Measurements from ENCODE around the gene COL28A1.
"Not testable (repeated sequence)": the region's sequence is repeated elsewhere in the genome, so short reads cannot be mapped to it uniquely, and the experiment has no call there.

The COL28A1 gene

DNA sequence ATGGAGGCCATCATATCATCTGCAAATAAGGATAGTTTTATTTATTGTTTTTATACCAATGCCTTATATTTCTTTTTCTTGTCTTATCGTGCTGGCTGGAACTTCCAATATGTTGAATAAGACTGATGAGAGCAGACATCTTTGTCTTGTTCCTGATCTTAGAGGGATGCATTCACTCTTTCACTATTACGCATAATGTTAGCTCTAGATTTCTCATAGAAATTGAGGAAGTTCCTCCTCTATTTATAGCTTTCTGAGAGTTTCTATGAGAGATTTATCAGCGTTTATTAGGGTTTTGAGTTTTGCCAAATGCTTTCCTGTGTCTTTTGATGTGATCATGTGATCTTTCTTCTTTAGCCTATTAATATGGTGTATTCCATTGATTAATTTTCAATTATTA lies 49.3 kb downstream of the COL28A1 start:
- Histone ChIP-seq H3K4me3 (ENCODE audit: low read length) (no peak overlapping the region), H3K4me2 (ENCODE audit: low read length) (no peak overlapping the region), H3K4me1 (ENCODE audit: control insufficient read depth, insufficient read depth, low read length) (peaks cover 24% of the 10 kb centered on the region)

DNA sequence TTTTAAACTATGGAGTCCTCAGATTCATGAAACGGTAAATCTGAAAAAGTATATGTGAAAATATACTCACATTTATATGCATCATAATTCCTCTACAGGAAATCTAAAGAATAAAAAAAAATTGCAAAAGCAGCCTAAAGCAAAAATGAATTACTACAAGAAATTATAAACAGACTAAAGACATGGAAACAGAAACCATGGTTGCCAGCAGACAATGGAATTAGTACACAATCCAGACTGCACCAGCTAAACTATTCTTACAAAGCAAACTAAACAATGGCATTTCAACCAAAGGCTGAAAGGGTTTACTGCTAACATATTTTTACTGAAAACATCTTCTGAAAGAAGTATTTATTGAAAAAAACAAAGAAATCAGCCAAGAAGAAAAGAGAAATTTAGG lies 51.6 kb downstream of the COL28A1 start:
- no peak overlapping the region for H3K9ac ChIP-seq (ENCODE audit: low read depth, low read length)
- H3K9me3 ChIP-seq (replicated peaks; ENCODE audit: low read length), result peaks cover 4% of the 10 kb centered on the region
- H3K36me3 ChIP-seq (ENCODE audit: insufficient read depth, low read length), result no peaks in the 10 kb centered on the region
- no peak overlapping the region for H3K4me3 ChIP-seq (ENCODE audit: low read length)
- H3K27me3 ChIP-seq (ENCODE audit: control insufficient read depth, insufficient read depth, low read length), result no peaks in the 10 kb centered on the region
- H3K4me2 ChIP-seq (ENCODE audit: low read length), result no peak overlapping the region
- H3K4me1 ChIP-seq (ENCODE audit: control insufficient read depth, insufficient read depth, low read length), result peaks cover under 1% of the 10 kb centered on the region

More for the DNA sequence above, 49.3 kb downstream of the COL28A1 start:
- no peaks in the 10 kb centered on the region for H3K27me3 ChIP-seq (ENCODE audit: control insufficient read depth, insufficient read depth, low read length)
- H3K36me3 ChIP-seq (ENCODE audit: insufficient read depth, low read length), result no peaks in the 10 kb centered on the region
- peaks cover 4% of the 10 kb centered on the region for H3K9me3 ChIP-seq (replicated peaks; ENCODE audit: low read length)
- no peak overlapping the region for H3K9ac ChIP-seq (ENCODE audit: low read depth, low read length)

DNA sequence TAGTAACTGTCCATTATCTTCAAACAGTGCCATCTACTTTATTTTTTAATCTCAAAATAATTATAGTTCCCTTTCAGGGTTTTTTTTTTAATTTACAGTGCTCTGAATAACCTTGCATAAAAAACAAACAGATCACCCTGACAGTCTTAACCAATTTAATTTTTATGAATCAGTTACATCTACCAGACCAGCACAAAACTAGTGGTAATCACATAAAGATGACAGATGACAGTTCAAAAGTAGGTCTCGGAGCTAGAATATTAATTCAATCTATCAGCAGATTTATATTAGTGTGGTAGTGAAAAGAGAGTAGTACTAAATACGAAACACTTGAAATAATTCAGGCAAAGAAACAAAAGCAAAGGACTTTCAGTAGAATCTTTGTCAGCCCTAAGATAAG lies 53.9 kb downstream of the COL28A1 start:
- no peaks in the 10 kb centered on the region for H3K36me3 ChIP-seq (ENCODE audit: insufficient read depth, low read length)
- no peak overlapping the region for H3K9ac ChIP-seq (ENCODE audit: low read depth, low read length)
- H3K27me3 ChIP-seq (ENCODE audit: control insufficient read depth, insufficient read depth, low read length), result no peaks in the 10 kb centered on the region
- H3K4me3 ChIP-seq (ENCODE audit: low read length), result no peak overlapping the region
- H3K4me2 ChIP-seq (ENCODE audit: low read length), result no peak overlapping the region
- peaks cover 4% of the 10 kb centered on the region for H3K9me3 ChIP-seq (replicated peaks; ENCODE audit: low read length)
- H3K4me1 ChIP-seq (ENCODE audit: control insufficient read depth, insufficient read depth, low read length), result no peaks in the 10 kb centered on the region

DNA sequence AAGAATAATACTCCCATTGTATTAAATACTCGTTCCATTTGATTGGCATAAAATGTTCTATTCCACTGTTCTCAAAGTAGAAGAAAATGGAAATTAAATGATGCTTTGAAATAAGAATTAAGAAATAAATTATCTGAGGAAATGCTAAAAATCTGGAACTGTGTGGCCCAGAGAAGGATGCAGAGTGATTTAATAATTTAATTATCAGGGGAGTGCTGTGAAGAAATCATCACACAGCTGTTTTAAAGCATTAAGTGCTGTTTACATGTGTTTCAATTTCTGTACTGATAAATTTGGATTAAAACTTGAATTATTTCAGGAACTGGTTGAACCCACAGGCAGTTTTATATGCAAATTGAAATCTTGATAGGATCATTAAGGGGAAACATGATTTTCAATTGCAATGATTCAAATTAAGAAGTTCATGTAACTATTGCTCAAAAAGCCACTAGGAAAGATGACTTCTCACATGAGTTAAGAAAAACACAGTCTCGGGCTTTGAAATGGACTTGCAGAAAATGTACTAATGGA lies 56.3 kb downstream of the COL28A1 start:
- peaks cover 5% of the 10 kb centered on the region for H3K4me1 ChIP-seq (ENCODE audit: control insufficient read depth, insufficient read depth, low read length)
- H3K4me2 ChIP-seq (ENCODE audit: low read length), result no peak overlapping the region
- H3K36me3 ChIP-seq (ENCODE audit: insufficient read depth, low read length), result no peaks in the 10 kb centered on the region
- no peak overlapping the region for H3K4me3 ChIP-seq (ENCODE audit: low read length)
- no peak overlapping the region for H3K9ac ChIP-seq (ENCODE audit: low read depth, low read length)
- H3K9me3 ChIP-seq (replicated peaks; ENCODE audit: low read length), result no peaks in the 10 kb centered on the region
- no peaks in the 10 kb centered on the region for H3K27me3 ChIP-seq (ENCODE audit: control insufficient read depth, insufficient read depth, low read length)

DNA sequence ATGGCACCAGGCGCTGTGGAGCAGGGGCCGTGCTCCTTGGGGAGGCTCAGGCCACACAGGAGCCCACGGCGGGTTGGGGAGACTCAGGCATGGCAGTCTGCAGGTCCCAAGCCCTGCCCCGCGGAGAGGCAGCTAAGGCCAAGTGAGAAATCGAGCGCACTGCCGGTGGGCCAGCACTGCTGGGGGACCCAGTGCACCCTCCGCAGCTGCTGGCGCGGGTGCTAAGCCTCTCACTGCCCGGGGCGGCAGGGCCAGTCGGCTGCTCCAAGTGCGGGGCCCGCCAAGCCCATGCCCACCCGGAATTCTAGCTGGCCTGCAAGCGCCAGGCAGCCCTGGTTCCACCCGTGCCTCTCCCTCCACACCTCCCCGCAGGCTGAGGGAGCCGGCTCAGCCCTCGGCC lies 57.1 kb downstream of the COL28A1 start:
- Histone ChIP-seq H3K4me1 (ENCODE audit: control insufficient read depth, insufficient read depth, low read length) (peaks cover 5% of the 10 kb centered on the region), H3K9ac (ENCODE audit: low read depth, low read length) (no peak overlapping the region), H3K9me3 (replicated peaks; ENCODE audit: low read length) (no peaks in the 10 kb centered on the region), H3K27me3 (ENCODE audit: control insufficient read depth, insufficient read depth, low read length) (no peaks in the 10 kb centered on the region), H3K4me2 (ENCODE audit: low read length) (no peak overlapping the region), H3K4me3 (ENCODE audit: low read length) (no peak overlapping the region), H3K36me3 (ENCODE audit: insufficient read depth, low read length) (no peaks in the 10 kb centered on the region)

DNA sequence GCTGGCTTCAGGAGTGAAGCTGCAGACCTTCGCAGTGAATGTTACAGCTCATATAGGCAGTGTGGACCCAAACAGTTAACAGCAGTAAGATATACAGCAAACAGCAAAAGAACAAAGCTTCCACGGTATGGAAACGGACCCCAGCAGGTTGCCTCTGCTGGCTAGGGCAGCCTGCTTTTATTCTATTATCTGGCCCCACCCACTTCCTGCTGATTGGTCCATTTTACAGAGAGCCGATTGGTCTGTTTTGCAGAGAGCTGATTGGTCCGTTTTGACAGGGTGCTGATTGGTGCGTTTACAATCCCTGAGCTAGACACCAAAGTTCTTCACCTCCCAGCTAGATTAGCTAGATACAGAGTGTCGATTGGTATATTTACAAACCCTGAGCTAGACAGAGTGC lies 58.0 kb downstream of the COL28A1 start:
- not testable (repeated sequence) for H3K4me3 ChIP-seq (ENCODE audit: low read length); H3K9ac ChIP-seq (ENCODE audit: low read depth, low read length); H3K4me1 ChIP-seq (ENCODE audit: control insufficient read depth, insufficient read depth, low read length); H3K9me3 ChIP-seq (replicated peaks; ENCODE audit: low read length); H3K4me2 ChIP-seq (ENCODE audit: low read length); H3K27me3 ChIP-seq (ENCODE audit: control insufficient read depth, insufficient read depth, low read length); H3K36me3 ChIP-seq (ENCODE audit: insufficient read depth, low read length)

DNA sequence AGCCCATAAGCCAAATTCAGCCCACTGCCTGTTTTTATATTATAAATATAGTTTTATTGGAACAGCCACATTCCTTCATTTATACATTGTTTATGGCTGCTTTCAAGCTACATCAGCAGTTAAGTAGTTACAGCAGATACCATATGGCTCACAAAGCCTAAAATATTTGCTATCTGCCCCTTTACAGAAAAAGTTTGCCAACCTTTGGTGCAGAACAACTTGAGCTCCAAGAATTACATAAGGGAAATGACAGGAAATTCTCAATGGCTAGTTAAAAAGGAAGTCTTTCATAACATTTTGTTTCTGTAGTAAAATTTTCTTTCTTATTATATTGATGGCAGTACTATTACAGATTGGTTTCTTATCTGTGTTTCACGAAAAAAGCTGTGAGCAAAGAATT lies 59.3 kb downstream of the COL28A1 start:
- Histone ChIP-seq H3K9me3 (replicated peaks; ENCODE audit: low read length) (no peaks in the 10 kb centered on the region), H3K27me3 (ENCODE audit: control insufficient read depth, insufficient read depth, low read length) (no peaks in the 10 kb centered on the region), H3K4me3 (ENCODE audit: low read length) (no peak overlapping the region), H3K36me3 (ENCODE audit: insufficient read depth, low read length) (no peaks in the 10 kb centered on the region), H3K9ac (ENCODE audit: low read depth, low read length) (no peak overlapping the region), H3K4me1 (ENCODE audit: control insufficient read depth, insufficient read depth, low read length) (peaks cover 5% of the 10 kb centered on the region), H3K4me2 (ENCODE audit: low read length) (no peak overlapping the region)

DNA sequence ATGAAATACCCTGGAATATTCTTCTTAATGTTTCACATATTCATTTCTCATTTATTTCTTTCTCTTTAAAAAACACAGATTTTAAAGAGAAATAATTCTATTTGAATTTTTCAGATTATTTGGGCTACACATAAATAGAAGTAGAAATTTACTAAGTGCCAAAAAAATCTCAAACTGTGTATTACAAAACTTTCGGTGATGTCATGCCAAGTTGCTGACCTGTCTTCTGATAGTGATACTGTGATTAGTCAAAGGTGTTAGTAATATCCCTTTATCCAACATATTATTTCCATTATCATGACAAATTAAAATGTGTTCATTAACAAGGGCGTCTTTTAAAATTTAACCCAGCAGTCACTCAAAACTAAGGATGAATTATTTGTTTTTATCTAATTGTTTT lies 60.1 kb downstream of the COL28A1 start:
- no peak overlapping the region for H3K4me2 ChIP-seq (ENCODE audit: low read length)
- no peaks in the 10 kb centered on the region for H3K27me3 ChIP-seq (ENCODE audit: control insufficient read depth, insufficient read depth, low read length)
- no peaks in the 10 kb centered on the region for H3K9me3 ChIP-seq (replicated peaks; ENCODE audit: low read length)
- peaks cover 5% of the 10 kb centered on the region for H3K4me1 ChIP-seq (ENCODE audit: control insufficient read depth, insufficient read depth, low read length)
- no peaks in the 10 kb centered on the region for H3K36me3 ChIP-seq (ENCODE audit: insufficient read depth, low read length)
- H3K4me3 ChIP-seq (ENCODE audit: low read length), result no peak overlapping the region
- no peak overlapping the region for H3K9ac ChIP-seq (ENCODE audit: low read depth, low read length)

DNA sequence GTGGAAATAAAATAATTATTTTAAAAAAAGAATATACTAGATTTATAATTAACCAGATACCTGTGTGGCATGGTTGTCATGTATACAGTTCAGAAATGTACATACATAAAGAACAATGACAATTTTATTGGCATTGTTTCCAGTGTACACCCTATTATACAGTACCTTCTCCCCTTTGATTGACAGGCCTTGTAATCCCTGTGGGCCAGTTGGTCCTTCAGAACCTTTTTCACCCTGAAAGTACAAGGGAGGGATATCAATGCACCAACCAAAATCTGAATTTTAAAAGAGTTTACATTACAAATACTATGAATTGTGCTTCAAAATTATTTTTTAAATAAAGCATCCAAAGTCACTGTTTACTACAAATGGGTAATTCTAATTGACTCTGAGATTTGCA lies 61.2 kb downstream of the COL28A1 start:
- Histone ChIP-seq H3K27me3 (ENCODE audit: control insufficient read depth, insufficient read depth, low read length) (no peaks in the 10 kb centered on the region), H3K9me3 (replicated peaks; ENCODE audit: low read length) (no peaks in the 10 kb centered on the region), H3K4me2 (ENCODE audit: low read length) (no peak overlapping the region), H3K36me3 (ENCODE audit: insufficient read depth, low read length) (no peaks in the 10 kb centered on the region), H3K9ac (ENCODE audit: low read depth, low read length) (no peak overlapping the region), H3K4me3 (ENCODE audit: low read length) (no peak overlapping the region), H3K4me1 (ENCODE audit: control insufficient read depth, insufficient read depth, low read length) (peaks cover 5% of the 10 kb centered on the region)

DNA sequence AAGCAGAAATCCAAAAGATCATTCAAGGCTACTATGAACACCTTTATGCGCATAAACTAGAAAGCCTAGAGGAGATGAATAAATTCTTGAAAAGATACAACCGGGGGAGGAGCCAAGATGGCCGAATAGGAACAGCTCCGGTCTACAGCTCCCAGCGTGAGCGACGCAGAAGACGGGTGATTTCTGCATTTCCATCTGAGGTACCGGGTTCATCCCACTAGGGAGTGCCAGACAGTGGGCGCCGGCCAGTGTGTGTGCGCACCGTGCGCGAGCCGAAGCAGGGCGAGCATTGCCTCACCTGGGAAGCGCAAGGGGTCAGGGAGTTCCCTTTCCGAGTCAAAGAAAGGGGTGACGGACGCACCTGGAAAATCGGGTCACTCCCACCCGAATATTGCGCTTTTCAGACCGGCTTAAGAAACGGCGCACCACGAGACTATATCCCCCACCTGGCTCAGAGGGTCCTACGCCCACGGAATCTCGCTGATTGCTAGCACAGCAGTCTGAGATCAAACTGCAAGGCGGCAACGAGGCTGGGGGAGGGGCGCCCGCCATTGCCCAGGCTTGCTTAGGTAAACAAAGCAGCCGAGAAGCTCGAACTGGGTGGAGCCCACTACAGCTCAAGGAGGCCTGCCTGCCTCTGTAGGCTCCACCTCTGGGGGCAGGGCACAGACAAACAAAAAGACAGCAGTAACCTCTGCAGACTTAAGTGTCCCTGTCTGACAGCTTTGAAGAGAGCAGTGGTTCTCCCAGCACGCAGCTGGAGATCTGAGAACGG lies 70.5 kb downstream of the COL28A1 start:
- not testable (repeated sequence) for H3K27me3 ChIP-seq (ENCODE audit: control insufficient read depth, insufficient read depth, low read length); H3K4me3 ChIP-seq (ENCODE audit: low read length); H3K9ac ChIP-seq (ENCODE audit: low read depth, low read length); H3K9me3 ChIP-seq (replicated peaks; ENCODE audit: low read length); H3K36me3 ChIP-seq (ENCODE audit: insufficient read depth, low read length); H3K4me1 ChIP-seq (ENCODE audit: control insufficient read depth, insufficient read depth, low read length); H3K4me2 ChIP-seq (ENCODE audit: low read length)

DNA sequence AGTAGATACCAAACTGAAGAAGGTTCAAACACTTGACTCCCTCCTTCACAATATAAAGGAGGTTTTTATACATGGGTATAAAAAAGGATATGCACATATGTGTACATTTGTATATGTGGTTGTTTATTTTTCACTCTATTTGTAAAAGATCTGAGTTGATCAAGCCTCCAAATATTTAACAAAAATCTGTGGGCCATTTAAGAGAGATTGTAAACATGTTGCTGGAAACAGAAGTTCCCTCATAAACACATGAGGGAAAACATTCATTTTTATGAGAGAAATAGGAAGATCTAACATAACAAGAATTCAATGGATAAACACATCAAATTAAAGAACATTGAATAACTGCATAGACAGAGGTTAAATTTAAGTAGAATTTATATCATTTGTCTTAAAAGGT lies 81.7 kb downstream of the COL28A1 start:
- no peaks in the 10 kb centered on the region for H3K4me1 ChIP-seq (ENCODE audit: control insufficient read depth, insufficient read depth, low read length)
- no peaks in the 10 kb centered on the region for H3K27me3 ChIP-seq (ENCODE audit: control insufficient read depth, insufficient read depth, low read length)
- no peak overlapping the region for H3K4me3 ChIP-seq (ENCODE audit: low read length)
- no peak overlapping the region for H3K4me2 ChIP-seq (ENCODE audit: low read length)
- no peaks in the 10 kb centered on the region for H3K36me3 ChIP-seq (ENCODE audit: insufficient read depth, low read length)
- no peaks in the 10 kb centered on the region for H3K9me3 ChIP-seq (replicated peaks; ENCODE audit: low read length)
- no peak overlapping the region for H3K9ac ChIP-seq (ENCODE audit: low read depth, low read length)

DNA sequence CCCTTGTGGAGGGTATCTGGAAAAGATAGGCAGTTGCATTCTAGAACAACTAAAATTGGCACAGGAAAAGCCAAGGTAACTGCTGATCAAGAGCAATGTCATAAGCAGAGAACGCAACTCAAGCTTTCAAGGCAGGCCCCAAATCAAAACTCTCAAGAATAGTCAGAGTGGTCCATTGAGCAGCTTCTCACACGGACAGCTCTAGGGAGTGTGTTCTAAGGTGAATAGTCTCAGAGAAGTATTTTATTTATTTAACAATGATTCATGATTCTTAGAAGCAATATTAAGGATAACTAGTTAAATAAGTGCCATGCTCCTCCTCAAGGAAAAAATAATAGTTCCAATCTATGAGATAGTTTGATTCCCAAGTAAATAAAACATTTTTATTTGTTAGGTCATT lies 83.0 kb downstream of the COL28A1 start:
- no peaks in the 10 kb centered on the region for H3K27me3 ChIP-seq (ENCODE audit: control insufficient read depth, insufficient read depth, low read length)
- no peaks in the 10 kb centered on the region for H3K36me3 ChIP-seq (ENCODE audit: insufficient read depth, low read length)
- no peak overlapping the region for H3K9ac ChIP-seq (ENCODE audit: low read depth, low read length)
- H3K9me3 ChIP-seq (replicated peaks; ENCODE audit: low read length), result peaks cover 6% of the 10 kb centered on the region
- no peak overlapping the region for H3K4me2 ChIP-seq (ENCODE audit: low read length)
- H3K4me1 ChIP-seq (ENCODE audit: control insufficient read depth, insufficient read depth, low read length), result no peaks in the 10 kb centered on the region
- no peak overlapping the region for H3K4me3 ChIP-seq (ENCODE audit: low read length)
